Natural killer cell (primary cell): ENCODE measurements around the gene VEGFC. TPM values are rescaled to one million over a fixed set of nuclear protein-coding genes. Genes with fewer than 3 reads are reported as not detected.

Experiments
- ATAC-seq, 3 donors: fragments of 150-1000 bp in 2 of 3; fragments of 200-7000 bp in 1 of 3; cut with Tn5 transposase; 1 replicate in 1 of 3; 2 replicates in 2 of 3; pipeline ENCODE4 v1.10.0; 2021; ENCODE audit warnings: mild to moderate bottlenecking in 2 of 3, moderate library complexity in 2 of 3
- DNase-seq, 2 donors: peaks; one replicate each; pipeline versions ENCODE4 v3.0.0 to v3.0.0-alpha.2; 2013 to 2021; ENCODE audit warnings: mixed read lengths in 1 of 2
- H3K27ac ChIP-seq: one replicate; pipeline ENCODE4 v1.5.1; 2013; ENCODE audit warnings: mild to moderate bottlenecking, low read length
- H3K27me3 ChIP-seq: one replicate; pipeline ENCODE4 v1.6.1; 2013; ENCODE audit warnings: low read length; ENCODE audit not compliant: control insufficient read depth, insufficient read depth
- H3K36me3 ChIP-seq: one replicate; pipeline ENCODE4 v1.6.1; 2013; ENCODE audit warnings: low read length; ENCODE audit not compliant: control insufficient read depth, insufficient read depth
- H3K4me1 ChIP-seq: one replicate; pipeline ENCODE4 v1.6.1; 2013; ENCODE audit warnings: low read length; ENCODE audit not compliant: control insufficient read depth, insufficient read depth
- H3K4me3 ChIP-seq: one replicate; pipeline ENCODE4 v1.5.1; 2013; ENCODE audit warnings: low read length
- H3K9me3 ChIP-seq: one replicate; pipeline ENCODE4 v1.6.1; 2013; ENCODE audit warnings: low read length; ENCODE audit not compliant: control insufficient read depth, insufficient read depth
- H3K27ac Mint-ChIP-seq, 2 donors: one replicate each; pipeline ENCODE4 v1.8.0; 2022; ENCODE audit warnings: mild to moderate bottlenecking in 2 of 2, mixed read lengths in 2 of 2, moderate library complexity in 1 of 2
- H3K27me3 Mint-ChIP-seq, 2 donors: one replicate each; pipeline ENCODE4 v1.8.0; 2022; ENCODE audit warnings: low read depth in 2 of 2, mixed read lengths in 2 of 2
- H3K36me3 Mint-ChIP-seq: one replicate; pipeline ENCODE4 v1.8.0; 2022; ENCODE audit warnings: mixed read lengths
- H3K4me1 Mint-ChIP-seq, 2 donors: one replicate each; pipeline ENCODE4 v1.8.0; 2022; ENCODE audit warnings: mixed read lengths in 2 of 2
- H3K4me3 Mint-ChIP-seq: one replicate; pipeline ENCODE4 v1.8.0; 2022; ENCODE audit warnings: mild to moderate bottlenecking, moderate library complexity, mixed read lengths
- H3K9me3 Mint-ChIP-seq, 2 donors: one replicate each; pipeline ENCODE4 v1.8.0; 2022; ENCODE audit warnings: mixed read lengths in 2 of 2
- CTCF ChIP-seq: fragments of 200-600 bp; IDR thresholded peaks from one replicate; pipeline ENCODE4 v1.8.0; 2022; ENCODE audit warnings: antibody characterized with exemption
- WGBS: methylation state at CpG from one replicate; pipeline ENCODE4 v1.1.7; 2013; ENCODE audit warnings: missing lambda C conversion rate; ENCODE audit not compliant: insufficient coverage; 5-methylcytosine and 5-hydroxymethylcytosine counted together
- intact Hi-C: fragments of 100-400 bp; cut with micrococcal nuclease; formaldehyde crosslinking; loops from one replicate; pipeline ENCODE4 v1.14.2; 2022
- total RNA-seq, 4 donors: library from RNA; stranded (reverse); fragments of 120-200 nt in 1 of 4; gene quantifications; one replicate each; pipeline versions ENCODE4 v1.2.3 to v1.2.4, GENCODE V29; 2013 to 2022

Gene VEGFC
- total RNA-seq, 3 donors from 2014 or later (not counting 1 experiment from before 2014, with no cell fraction given), result not detected

DNA sequence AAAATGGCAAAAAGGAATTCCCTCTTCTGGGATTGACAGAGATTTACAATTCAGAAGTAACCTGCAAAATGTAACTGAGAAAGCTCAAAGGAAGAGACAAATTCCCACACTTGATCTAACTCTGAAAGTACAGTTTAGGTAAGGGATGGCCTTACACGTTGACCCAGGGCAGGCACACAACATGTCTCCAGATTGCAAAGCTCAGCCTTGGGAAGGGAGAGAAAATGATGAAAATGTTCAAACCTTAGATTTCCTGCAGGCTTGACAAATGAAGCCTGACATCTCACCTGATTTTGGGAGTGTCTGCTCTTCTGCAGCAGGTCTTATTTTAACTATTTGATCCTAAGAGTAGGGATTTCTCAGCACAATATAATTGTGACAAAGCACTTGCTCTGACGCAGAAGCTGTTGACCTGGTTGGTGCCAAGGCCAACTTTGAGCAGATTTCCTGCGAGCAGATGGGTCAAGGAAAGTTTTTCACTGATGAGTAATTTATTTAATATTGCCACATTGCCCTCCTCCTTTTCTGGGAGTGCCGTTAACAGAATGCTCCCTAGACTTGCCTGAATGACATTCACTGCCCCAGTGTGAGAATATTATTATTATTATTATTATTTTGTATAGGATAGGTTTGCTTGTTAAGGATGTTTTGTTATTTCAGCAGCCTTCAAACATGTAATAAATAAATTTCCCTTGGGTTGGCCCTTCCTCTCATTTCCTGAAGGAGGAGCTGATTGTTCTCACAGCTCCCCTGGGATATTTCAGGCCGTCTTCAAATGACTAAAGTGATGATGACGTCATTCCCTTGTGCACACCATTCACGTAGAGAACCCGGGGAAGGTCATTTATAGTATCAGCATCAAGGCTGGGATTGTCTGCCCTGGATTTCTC lies 157.1 kb downstream of the VEGFC start:
- intact Hi-C loops, result no loop called here
- no peak for TF ChIP-seq CTCF
- Histone ChIP-seq H3K4me3 (no peak overlapping the region), H3K27ac (no peak overlapping the region), H3K4me1 (no peaks in the 10 kb centered on the region), H3K9me3 (peaks cover 4% of the 10 kb centered on the region), H3K36me3 (no peaks in the 10 kb centered on the region), H3K27me3 (no peaks in the 10 kb centered on the region)
- DNase-seq (no peak), ATAC-seq (no peak)
- H3K9me3 Mint-ChIP-seq, result peaks cover 14 to 19% of the 10 kb centered on the region in 2 donors
- no peaks in the 10 kb centered on the region for H3K36me3 Mint-ChIP-seq
- WGBS, result 43% methylated on average over 7 of the region's 8 CpGs
- no peak overlapping the region for H3K4me3 Mint-ChIP-seq
- no peaks in the 10 kb centered on the region for H3K4me1 Mint-ChIP-seq
- no peak overlapping the region for H3K27ac Mint-ChIP-seq
- H3K27me3 Mint-ChIP-seq, result no peaks in the 10 kb centered on the region
